HG03575 (cell line): ENCODE data around the gene DIPK1C.

Experiments used
- ATAC-seq: cut with Tn5 transposase; IDR thresholded peaks from one replicate; pipeline ENCODE4 v1.9.1; 2021; ENCODE audit not compliant: unreplicated experiment, insufficient number of reproducible peaks, low FRiP score; ENCODE audit errors: extremely low read depth

The DIPK1C gene

DNA sequence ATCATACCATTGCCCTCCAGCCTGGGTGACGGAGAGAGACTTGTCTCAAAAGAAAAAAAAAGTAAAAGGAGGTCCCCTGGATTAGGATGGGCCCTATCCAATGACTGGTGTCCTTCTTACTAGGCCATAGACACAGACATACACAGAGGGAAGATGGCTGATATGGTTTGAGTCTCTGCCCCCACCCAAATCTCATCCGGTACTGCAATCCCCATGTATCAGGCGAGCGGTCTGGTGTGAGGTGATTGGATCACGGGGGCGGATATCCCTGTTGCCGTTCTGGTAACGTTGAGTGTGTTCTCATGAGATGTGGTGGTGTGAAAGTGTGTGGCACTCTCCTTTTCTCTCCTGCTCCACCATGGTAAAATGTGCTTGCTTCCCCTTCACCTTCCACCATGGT lies 31.2 kb upstream of the DIPK1C start:
- no peak for ATAC-seq

DNA sequence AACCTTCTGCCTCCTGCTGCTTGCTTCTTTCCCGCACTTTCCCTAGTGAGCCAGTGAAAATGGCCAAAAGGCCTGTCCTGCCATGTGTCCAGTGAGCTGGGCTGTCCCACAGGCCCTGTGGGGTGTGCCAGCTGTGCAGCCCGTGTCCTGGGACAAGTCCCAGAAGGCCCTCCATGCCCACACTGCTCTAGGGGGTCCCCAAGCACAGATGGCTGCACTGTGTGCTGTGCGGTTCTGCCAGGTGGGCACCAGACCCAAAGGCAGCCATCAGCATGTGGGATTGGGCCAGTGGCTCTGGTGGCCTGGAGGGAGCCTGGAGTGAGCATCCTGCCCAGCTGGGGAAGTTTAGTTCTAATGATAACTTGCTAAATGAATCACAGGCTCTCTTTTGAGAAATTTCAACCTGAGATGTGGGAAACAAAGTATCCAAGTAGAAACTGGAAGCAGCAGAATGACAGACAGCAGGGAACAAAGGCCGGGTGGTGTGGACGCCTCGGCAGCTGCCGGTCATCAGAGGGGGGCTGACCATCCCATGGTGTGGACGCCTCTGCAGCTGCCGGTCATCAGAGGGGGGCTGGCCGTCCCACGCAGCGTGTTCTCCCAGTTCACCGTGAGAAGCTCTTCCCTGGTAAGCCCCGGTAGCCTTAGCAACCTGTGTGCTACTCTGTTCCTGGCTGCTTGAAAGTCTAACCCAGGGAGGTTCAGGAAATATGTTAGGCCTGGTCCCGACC lies 29.2 kb upstream of the DIPK1C start:
- ATAC-seq, result no peak

DNA sequence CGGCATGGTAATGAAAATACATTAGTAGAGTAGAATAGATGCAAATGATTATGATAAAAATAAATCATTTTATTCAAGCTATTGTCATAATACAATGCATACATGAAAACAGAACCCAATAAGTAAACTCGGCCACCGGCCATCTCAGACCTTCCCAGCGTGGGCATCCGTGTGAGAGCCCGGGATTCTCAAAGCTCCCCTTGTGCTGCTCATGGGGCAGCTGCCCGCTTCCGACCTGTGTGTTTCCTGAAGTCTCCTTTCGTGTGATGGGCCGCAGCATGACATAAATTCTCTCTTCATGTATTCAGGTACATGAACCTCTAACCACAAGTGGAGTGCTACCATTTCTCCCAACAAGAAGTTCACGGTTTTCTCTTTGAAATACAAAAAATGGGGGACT lies 25.6 kb upstream of the DIPK1C start:
- no peak for ATAC-seq

DNA sequence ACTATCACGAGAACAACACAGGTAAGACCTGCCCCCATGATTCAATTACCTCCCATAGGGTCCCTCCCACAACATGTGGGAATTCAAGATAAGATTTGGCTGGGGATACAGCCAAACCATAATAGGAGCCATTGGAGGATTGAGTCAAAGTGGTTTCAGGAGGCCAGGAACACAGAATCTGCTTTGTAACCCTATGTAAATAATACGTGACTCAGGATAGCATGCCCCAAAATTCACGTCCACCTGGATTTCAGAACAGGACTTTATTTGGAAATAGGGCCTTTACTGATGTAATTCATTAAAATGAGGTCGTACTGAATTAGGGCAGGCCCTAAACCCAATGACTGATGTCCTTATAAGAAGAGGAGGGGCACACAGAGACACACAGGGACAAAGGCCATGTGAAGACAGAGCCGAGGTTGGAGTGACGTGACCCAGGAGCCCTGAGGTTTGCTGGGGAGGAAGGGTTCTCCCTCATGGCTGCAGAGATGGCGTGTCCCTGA lies 23.1 kb upstream of the DIPK1C start:
- no peak for ATAC-seq

DNA sequence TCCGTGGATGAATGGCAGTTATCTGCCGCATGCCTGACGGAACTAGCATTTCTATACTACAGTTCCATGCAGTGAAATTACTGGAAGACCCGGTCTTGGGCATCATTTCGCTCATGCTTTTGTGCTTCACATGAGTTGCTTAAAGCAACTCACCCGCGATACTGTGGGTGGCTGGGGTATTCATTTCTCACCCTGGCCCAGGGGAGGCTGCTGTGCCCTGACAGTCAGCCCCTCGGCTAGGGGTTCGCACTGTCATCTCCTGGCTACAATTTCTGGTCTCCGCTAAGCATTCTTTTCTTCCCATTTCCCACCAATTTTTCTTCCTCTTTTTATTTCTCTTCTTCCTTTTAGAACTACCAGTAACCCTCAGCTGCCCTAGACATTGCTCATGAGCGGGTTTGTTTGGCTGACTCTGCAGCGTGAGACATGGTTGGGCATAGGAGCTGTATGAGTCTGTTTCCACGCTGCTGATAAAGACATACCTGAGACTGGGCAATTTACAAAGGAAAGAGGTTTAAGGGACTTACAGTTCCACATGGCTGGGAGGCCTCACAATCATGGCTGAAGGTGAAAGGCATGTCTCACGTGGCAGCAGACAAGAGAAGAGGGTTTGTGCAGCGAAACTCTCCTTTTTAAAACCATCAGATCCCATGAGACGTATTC lies 22.5 kb upstream of the DIPK1C start:
- ATAC-seq, result no peak

DNA sequence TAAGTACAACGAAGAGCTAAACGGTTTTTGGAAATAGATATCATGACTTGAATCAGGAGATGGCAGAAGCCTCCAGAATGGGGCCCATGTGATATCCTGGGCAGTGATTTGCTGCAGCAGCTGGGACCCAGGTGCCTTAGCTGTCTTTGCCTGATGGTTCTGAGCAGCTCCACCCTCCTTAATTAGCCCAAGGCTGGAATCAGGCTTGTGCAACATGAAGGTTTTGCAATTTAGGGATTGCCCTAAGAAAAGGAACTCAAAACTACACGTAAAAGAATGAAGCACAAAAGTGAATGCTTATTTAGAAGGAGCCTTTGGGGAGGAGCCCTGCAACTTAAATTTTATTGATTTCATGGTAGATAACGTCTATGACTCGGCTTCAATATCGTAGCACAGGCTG lies 21.8 kb upstream of the DIPK1C start:
- no peak for ATAC-seq

DNA sequence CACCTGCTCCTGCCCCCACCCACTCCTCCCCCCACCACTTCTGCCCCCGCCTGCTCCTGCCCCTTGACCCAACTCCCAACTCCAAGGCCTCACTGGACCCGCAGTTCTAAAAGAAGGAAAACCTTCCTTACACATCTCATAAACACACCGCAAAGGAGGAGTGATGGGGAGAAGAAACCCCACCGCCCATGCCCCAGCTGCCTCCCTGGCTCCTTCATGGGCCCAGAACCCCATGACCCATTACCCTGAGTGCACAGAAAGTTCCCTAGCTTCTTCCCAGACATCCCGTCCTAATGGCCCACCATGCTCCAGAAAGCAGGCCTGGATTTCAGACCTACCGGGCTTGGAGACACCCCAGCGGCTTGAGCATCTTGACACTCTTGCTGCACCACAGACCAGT lies 21.2 kb upstream of the DIPK1C start:
- no peak for ATAC-seq

DNA sequence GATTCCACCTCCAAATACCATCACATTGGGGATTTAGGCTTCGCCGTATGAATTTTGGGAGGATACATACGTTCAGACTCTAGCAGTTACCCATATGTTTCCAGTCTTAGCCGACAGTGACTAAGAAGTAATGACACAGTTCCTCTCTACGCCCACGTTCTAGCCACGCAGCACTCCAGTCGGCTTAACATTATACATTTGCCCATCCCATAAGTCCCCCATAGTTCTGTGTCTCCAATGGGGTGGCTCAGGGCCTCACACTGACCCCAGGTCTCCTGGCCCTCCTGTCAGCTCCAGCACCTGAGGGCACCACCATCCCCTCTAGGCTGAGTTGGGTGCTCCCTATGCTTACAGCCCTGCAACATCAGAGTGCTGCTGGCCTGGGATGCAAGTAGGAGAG lies 20.7 kb upstream of the DIPK1C start:
- ATAC-seq, result no peak

DNA sequence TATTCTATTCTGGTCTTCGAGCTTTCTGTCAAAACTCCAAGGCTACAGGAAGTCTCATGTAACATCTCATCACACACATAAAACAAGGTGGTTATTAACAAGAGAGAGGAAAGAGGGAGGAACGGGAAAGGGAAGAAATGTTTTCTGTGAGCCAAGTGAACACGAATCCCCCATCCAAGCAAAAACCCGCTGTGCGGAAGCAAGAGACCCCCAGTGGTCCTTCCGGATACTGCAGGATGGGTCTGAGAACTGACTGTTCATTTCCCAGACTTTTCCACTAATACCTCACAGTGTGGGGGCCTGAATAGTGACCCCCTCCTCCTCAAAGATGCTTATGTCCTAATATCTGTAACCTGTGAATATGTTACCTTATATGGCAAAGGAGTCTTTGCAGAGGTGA lies 19.0 kb upstream of the DIPK1C start:
- ATAC-seq, result no peak

DNA sequence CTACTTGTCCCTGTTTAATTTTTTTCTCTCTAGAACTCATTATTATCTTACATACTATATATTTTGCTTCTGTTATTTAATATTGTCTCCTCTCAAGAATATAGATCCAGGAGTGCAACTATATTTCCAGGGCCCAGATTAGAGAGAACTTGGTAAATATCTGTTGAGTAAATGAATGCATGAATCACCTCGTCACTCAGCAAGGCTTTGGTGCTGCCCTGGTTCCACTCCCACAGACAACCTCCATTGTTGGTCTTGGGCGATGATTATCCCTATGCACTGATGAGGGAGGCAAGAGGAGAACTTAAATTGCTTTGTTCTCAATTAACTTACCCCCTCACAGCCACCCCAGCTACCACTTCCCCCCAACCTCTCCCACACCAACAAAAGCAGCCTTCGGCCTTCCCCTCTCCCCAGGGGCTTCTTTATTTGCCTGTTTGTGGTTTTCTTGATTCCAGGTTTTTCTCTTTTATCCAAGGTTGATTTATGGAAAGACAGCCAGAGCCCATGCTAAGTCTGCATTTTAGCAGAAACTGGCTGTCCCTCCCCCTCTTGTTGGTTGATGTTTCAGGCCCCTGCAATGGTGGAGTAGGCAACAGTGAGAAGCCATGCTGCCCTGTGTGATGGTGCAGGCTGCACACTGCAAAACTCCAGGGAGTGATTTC lies 17.0 kb upstream of the DIPK1C start:
- ATAC-seq, result no peak

DNA sequence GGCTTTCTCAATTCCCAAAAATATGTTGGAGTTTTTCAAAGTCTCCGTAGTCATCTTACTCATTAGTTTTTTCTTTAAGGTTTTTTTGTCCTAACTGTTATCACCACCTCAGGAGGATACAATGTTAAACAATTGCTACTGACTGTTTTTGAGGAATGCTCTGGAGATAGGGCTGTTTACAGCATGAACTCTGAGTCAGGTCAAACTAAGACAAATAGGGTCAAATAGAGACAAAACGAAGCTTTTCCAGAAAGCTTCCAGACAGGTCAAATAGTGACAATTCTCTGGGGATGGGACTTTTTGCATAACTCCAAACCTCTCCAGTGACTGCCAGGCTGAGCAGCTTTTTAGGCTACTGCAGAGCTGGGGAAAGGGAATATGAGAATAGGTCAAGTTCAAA lies 15.2 kb upstream of the DIPK1C start:
- no peak for ATAC-seq

DNA sequence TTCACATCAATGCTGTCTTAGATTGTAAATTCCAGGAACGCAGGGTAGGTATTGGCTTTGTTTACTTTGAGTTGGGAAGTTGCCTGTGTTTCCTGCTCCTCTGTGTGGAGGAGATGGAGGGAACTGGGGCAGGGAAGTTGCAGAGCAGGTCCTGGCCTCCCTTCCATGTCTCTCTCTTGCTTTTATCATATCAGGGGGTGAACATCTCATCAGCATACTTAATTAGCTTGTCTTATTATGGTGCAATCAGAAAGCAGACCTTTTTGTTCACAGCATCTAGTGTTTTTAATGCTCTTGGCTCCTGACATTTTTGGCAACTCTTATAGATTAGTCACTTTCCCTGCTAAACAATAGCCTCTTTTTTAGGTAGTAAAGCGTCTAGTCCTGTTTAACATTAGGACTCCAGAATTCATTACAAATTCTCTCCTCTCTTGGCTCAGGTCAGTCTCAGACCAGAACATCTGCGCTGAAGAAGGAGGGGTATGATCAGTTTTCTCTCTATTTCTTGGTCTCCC lies 11.5 kb upstream of the DIPK1C start:
- ATAC-seq, result no peak

DNA sequence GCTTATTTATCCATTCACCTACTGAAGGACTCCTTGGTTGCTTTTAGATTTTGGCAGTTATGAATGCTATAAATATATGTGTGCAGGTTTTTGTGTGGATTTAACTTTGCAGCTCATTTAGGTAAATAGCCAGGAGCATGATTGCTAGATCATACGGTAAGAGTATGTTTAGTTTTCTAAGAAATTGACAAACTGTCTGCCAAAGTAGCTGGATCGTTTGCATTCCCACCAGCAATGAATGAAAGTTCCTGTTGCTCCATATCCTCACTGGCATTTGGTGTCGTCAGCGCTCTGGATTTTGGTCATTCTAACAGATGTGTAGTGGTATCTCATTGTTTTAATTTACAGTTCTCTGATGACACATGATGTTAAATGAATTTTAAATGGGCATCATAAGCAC lies 8.7 kb upstream of the DIPK1C start:
- no peak for ATAC-seq

DNA sequence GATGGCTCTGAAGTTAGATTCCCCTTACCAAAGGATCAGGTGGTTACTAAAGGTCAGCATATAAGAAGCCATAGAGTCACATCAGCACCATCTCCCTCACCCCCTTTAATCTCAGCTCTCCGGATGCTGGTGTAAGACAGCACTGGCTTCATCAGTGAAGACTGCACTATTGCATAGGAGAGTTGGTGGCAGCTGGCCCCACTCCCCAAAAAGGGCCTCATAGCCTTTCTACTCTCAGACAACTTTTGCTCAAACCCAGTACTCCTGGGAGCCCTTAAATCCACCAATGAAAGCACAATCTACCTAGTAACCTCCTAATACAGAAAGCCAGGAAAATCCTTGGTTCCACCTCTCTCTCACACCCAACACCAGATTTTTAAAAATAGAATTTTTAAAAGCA lies 6.9 kb upstream of the DIPK1C start:
- no peak for ATAC-seq

DNA sequence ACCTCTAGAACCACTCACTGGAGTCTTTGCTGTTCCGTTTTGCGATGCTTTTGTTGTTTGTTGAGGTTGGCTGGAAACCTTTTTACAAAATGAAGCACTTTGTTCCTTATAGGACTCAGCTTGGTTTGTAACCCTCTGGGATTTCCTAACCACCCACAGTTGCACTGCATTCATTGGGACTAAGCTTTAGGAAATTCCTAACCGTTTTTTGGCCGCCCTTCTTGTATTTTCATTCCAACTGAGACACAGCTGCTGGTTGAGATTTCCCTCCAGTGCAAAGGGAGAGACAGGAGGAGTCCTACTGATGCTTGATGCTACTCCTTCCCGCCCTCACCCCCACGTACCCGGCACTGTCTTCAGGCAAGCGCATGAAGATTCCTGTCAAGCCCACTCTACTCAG lies 6.1 kb upstream of the DIPK1C start:
- ATAC-seq, result no peak

DNA sequence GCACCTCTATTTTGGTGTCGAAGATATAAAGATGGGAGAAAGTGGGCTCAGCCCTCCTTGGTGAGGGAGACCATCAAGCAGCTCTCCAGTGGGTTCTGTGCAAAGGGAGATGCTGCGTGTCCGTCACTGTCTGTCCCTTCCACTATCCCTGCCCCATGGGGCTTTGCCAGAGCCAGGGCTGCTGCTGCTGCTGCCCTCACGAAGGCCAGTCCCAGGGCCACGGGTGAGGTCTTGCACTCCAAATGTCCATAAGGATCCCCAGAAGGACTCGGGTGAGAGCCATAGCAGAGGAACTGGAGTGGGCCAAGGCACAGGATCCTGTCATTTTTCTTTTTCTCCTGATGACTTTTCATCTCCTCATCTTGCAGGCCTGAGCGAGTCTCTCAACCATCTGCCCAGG lies 3.7 kb upstream of the DIPK1C start:
- ATAC-seq, result no peak

DNA sequence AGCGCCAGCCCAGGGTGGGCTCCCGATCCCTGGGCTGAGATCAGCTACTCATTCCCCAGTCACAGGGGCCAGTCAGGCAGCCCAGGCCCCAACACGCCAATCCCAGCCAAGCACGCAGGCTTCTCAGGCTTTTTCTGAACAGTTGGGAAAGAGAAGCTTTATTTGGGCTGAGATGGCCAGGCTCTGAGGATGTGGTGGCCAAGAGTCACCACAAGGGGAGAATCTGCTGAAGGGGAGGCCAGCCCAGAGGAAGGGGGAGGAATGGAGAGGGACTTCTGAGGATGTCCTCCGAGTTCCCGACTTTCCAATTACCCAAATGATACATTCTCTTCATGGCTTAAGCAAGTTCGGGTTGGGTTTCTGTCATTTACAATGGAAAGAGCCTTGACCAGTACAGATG lies 2.8 kb upstream of the DIPK1C start:
- ATAC-seq, result no peak

DNA sequence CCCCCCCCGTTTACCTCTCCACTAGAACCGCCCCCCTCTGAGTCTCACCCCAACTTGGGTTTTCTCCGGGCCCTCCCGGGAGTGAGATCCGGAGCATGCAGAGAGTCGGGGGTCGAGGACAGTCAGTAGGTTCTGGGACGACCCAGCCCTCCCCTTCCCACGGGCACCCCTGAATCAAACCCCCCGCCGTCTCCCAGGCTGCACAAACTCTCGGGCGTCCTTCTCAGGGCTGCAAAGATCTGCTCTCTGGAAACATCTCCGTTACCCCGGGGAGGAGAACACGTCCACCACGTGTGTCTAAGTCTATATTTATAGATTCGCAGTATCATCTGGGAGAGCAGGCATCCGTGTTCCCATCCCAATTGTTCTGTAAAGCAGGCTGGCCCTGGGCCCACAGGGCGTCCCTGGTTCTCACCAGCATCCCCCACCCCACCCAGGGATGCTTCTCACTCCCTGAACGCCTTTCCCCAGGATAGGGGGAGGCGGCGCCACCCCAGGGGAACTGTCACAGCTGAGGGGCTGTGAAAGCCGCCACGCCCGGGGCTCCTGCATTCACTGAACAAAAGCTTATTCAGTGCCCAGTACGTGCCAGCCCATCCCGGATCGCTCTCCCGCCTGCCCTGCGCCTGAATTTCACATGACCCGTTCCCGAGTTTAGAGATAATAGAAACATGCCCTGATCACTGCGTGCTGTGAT lies 765 bp upstream of the DIPK1C start:
- ATAC-seq, result no peak

DNA sequence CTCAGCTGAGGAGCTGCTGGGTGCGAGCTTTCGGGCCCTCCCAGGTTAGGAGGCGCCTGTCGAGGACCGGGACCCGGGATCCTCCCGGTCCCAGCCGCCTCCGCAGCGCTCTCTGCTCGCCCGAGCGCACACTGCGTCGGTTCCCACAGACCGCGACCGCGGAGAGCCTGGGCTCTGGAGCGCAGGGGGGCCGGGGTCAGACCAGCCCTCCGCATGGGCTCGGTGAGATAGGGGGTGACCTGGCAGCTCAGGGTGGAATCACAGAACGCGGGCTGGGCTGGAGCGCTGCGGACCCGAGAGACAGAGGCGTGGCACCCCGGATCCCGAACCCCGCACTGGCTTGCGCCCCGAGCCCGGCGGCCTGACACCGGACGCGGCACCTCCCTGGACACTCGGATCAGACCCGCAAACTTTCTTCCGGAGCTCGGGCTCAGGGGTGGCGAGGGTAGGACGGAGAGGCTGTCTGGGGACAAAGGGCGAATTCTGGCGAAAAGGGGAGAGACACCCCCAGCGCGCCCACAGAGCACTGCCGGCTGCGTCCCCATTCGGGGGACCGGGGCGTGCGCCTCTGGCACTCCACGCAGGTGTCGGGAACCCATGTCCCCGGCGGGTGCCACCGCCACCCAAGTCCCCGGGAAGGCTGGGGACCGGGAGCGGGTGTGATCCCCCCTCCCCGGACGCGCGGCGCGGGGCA lies 612 bp downstream of the DIPK1C start:
- ATAC-seq, result no peak
